ENCODE data around the gene PLAC1.

PLAC1 gene

DNA sequence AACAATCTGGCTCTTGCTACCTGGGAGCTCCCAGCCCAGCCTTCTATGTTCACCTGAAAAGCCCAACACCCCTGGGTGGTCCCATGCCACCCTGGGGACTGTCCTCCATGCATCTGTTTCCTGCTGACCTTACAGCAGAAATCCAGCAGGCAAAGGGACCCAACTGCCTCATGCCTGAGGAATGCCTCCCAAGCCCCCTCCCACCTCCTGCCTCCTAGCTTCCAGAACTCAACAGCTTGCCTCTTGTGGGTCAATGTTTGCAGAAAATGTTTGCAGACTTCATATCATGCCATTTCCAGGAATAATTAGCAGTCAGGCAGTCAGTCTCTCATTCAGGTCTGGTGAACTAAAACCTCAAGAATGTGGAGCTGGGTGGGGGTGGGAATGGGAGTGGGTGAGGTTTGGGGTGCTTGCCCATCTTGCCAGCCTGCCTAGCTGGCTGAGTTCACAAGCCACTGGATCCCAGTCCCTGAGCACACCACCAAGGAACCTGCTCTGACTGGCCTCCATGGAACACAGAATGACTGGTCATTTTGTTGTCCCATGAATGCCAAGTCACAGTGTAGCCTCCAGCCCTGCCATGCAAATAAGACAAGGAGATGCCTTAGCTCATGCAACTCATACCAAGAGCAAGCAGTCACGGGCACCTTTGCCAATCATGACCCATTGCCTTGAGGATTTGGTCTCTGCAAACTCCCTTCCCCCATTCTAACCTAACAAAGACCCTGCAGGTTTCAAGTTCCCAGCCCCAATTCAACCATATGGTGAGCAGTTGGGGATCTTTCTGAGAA, 12.1 kb upstream of the PLAC1 start:
- peak; percentile 27 for DNase-seq

DNA sequence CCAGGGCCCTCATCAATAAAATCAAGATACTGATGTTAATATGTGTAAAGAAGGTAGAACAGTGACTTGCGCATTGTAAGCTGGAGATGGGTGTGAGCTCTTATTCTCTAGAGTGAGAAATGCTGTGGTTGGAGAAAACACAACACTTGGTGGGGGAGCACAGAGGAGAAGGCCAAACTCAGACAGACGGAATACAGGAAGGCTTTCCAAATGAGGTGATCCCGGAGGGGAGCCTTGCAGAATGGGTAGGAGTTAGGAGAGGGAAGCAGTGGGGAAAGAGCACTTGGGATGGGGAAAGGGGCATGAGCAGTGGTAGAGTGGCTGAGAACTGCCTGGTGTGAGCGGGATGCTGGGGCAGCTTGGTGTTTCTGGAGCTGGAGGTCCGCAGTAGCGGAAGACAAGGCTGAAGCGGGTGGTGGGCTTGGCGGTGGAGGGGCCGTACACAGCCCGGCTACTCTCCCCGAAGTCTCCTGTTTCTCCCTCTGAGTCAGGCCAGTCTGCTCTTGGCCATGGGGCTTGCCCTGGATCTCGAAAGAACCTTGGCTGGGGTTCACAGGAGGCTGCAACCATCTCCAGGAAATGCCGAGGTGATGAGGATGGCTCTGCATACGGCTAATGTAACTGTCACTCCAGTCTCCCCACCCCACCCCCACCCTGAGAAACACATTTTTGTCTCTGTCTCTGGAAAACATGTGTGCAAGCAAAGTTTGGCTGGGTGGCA, 11.3 kb upstream of the PLAC1 start:
- no peak for DNase-seq

DNA sequence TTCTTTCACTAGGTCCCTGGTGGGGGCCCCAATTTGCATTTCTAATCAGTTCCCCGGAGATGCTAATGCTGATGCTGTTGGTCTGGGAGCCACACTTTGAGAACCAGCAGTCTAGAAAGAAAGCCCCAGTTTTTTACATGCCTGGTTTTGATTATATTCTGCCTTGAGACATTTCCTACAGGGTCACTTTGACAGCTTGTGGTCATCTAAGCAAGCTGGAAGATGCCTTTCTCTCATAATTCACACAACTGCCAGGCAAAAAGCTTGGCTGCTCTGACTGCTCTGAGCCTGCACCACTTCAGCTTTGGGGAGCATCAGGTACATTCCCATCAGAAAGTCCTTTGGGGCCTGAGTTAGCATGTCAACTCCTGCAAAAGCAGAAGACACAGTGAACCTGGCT, 5.9 kb upstream of the PLAC1 start:
- no peak for DNase-seq

- DNase-seq, result no peak
These were observed 3.0 kb upstream of the PLAC1 start for GRCh38 chrX:134661295-134661694.

GRCh38 chrX:134660627-134661026, 2.4 kb upstream of the PLAC1 start:
- no peak for DNase-seq

GRCh38 chrX:134659761-134660160, 1.5 kb upstream of the PLAC1 start:
- DNase-seq, result no peak

DNA sequence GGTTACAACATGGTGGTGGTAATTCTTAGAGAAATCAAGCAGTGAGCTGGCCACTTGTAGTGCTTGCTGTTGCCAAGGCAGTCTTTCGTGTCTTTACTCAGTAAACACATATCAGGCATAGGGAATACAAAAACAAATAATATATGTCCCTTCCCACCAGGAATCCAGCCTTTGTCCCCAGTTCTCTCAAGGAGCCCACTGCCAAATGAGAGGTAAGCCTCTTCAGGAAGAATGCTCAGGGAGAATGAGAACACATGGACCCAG, 421 bp upstream of the PLAC1 start:
- DNase-seq, result no peak

DNA sequence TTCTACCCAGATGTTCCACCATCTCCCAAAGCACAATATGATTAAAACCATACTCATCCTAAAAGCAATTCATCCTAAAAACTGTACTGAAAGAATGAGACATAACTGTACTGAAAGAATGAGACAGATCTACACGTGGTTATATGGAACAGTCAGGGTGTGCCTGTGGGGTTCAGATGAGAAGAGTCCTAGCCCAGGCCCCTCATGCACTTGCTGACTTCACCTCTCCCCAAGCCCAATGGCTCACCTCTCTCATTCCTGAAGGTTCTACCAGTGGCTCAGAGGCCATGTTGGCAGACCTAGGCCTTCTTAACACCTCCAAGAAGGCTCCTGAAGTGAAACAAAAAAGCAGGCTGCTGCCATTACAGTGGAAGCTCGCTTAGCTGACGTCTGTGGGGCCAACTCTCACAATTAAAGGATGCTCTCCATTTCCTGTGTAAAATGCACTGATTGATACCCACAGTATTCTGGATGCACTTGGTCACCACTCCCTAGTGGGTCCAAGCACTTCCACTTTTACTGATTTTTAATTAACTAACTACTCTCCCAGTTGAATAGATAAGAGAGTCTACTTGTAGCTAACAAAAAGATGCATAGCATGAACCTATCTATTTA, 3.8 kb downstream of the PLAC1 start:
- no peak for DNase-seq

DNA sequence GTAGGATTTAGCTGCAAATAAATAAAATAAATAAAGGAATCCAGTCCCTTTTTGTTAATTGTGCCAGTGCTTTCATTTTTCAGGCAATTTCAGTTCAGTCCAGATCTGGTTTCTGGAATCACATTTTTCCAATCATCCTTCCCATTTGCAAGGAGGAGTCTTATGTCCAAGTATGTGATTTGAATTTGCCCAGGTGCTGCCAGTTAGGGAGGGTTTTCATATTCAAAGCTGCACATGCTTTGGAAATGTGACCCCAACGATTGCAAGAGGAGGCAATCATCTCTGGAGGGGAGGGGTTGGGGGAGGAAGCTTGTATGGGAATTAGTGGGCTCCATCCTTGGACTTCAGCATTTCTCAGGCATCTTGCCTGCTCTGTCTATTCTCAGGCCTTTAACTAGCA, 4.4 kb downstream of the PLAC1 start:
- no peak for DNase-seq

GRCh38 chrX:134650701-134651100, 7.6 kb downstream of the PLAC1 start:
- DNase-seq, result no peak

GRCh38 chrX:134649770-134650169, 8.5 kb downstream of the PLAC1 start:
- no peak for DNase-seq

GRCh38 chrX:134647477-134647877, 10.8 kb downstream of the PLAC1 start:
- DNase-seq, result peak; percentile 39

DNA sequence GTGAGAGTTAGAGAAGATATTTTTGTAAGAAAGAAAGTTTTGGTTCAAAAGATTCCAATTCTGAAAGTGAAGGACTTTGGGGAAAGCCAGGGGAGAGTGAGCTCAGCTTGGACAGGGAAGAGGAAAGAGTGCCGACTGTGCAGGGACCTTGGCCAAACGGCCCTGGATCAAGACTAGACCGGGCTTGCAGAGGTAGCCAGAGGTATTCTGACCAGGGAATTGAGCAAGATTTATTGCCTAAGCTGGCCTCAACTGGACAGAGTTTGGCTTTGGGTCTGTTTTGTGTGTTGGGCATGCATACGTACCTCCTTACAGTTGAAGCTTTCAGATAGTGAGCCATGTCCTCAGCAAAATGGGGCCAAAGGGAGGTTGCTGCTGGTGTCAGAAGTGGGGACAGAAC, 11.6 kb downstream of the PLAC1 start:
- no peak for DNase-seq

- DNase-seq, result no peak
These were observed 12.2 kb downstream of the PLAC1 start for GRCh38 chrX:134645936-134646543.

- DNase-seq, result no peak
These were observed 15.9 kb downstream of the PLAC1 start for GRCh38 chrX:134642386-134642785.

DNA sequence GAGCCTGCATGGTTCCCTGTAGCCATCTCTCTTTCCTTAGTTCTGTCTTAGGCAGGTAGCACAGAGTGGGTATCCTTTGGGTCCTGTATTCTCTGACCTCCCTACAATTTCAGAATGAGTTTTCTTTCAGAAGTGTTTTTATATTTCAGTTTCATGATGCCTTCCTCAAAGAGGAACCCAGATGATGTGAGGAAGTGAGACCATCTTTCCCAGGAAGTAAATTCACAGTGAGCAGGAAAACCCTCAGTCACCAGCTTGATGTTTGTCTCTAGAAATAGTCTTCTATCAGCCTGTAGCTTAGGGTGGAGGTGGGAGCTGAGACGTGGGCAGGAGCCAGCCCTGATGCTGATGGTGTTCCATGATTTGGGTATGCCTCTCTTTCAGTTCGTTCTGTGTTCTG, 16.9 kb downstream of the PLAC1 start:
- no peak for DNase-seq

GRCh38 chrX:134640914-134641313, 17.4 kb downstream of the PLAC1 start:
- DNase-seq, result no peak

GRCh38 chrX:134636851-134637250, 21.4 kb downstream of the PLAC1 start:
- DNase-seq, result peak; percentile 11

DNA sequence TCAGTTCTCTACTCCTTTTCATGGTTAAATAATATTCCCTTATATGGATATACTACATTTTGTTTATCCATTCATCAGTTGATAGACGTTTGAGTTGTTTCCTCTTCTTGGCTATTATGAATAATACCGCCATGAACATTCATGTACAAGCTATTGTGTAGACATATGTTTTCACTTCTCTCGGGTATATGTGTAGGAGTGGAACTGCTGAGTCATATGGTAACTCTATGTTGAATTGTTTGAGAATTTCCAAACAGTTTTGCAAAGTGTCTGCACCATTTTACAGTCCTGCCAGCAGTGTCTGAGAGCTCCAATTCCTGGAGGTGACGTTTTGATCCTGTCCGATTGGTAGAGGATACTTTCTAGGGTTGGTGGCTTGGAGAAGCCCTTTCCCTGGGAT, 23.6 kb downstream of the PLAC1 start:
- DNase-seq, result no peak

GRCh38 chrX:134633832-134634231, 24.4 kb downstream of the PLAC1 start:
- no peak for DNase-seq

- DNase-seq, result no peak
These were observed 24.9 kb downstream of the PLAC1 start for GRCh38 chrX:134633394-134633793.

GRCh38 chrX:134632355-134632754, 25.9 kb downstream of the PLAC1 start:
- no peak for DNase-seq

DNA sequence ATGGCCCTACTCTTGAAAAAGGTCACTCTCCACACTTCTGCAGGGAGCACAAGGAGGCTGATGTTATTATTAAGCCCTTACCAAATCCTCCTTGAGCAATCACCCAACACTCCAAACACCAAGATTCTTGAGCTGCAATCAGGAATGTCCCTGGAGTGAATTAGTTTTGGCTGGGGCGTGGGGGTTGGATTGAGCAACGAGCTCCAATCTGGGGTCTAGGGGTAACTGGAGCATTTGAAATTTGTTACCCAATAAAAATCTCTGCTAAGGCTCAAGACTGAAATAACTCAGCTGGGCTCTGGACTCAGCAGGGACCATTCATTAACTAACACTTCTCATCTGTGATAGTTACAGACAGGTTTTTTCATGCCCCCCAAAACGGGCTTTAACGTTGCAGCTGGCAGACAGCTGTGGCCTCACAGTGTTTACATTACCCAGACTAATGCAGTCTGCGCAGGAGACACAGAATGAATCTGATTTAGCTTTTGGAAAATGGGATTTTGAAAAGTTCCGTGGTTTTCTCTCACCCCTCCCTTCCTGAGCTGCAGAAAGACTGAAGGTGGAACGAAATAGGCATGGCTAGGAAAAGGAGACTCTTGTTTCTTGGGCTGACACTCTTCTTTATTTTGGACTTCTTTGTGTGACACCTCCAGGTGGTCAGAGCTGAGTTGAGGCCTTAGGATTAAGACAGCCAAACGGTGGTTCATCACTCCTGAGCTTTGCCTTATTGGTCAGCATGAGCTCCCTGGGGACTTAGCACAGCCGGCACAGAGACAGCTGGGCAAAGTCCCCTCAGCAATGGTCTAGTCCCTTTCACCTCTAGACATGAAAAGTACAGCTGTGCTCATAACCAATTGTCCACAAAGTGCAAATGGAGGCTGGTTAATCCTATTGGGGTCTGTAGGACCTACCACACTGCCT, 26.6 kb downstream of the PLAC1 start:
- peak; percentile 58 for DNase-seq

Data from eye (tissue), 1 donor.